ENCODE data around the gene CAMTA1. TPM values are rescaled to one million over a fixed set of nuclear protein-coding genes. Genes with fewer than 3 reads are reported as not detected.

Gene CAMTA1
- total RNA-seq, 1 experiment from 2014 or later, result 85.2 TPM

DNA sequence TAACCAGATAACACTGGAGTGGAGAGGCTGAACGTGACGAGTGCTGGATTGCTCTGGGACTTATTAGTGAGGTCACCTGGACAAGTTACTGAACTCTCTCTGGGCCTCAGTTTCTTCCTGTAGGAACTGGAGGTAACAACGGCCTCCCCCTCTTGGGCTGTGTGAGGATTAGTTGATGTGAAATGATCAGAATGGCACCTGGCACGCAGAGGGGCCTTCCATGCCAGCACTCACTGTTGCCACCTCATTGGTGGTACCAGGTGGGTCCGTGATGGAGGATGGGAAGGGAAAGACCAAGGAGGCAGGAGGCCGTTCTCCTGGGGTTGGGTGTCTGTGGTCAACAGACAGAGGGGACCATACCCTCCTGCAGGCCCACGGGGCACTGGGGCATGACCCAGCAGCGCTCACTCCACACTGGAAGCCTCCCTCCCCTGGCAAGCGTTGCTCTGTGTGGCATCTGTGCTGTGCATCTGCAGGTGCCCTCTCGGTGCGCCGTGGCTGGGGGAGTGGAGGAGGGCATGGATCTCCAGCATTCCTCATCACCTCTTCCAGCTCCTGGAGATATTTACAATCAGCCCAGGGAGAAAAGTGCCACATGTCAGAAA, 636.3 kb downstream of the CAMTA1 start:
- Histone ChIP-seq H3K9me3 (ENCODE audit: low read depth, low read length, poor library complexity, severe bottlenecking) (no peaks in the 10 kb centered on the region), H3K4me3 (ENCODE audit: low read depth, low read length, poor library complexity, severe bottlenecking) (no peak overlapping the region), H3K36me3 (ENCODE audit: insufficient read depth, low read length, poor library complexity, severe bottlenecking) (no peaks in the 10 kb centered on the region), H3K27me3 (replicated peaks; ENCODE audit: insufficient read depth, low read depth, low read length, poor library complexity) (no peaks in the 10 kb centered on the region), H3K4me1 (ENCODE audit: insufficient read depth, low read length, poor library complexity, severe bottlenecking) (no peaks in the 10 kb centered on the region), H3K27ac (ENCODE audit: low read depth, low read length, poor library complexity, severe bottlenecking) (no peak overlapping the region)
- CTCF ChIA-PET, result no interaction called here
- DNase-seq (ENCODE audit: low spot score), result no peak
- TF ChIP-seq EZH2 (IDR thresholded peaks at IDR 0.05; ENCODE audit: borderline replicate concordance, low read depth, low read length, poor library complexity, severe bottlenecking), result no peak
- TF ChIP-seq, protein P1, sequence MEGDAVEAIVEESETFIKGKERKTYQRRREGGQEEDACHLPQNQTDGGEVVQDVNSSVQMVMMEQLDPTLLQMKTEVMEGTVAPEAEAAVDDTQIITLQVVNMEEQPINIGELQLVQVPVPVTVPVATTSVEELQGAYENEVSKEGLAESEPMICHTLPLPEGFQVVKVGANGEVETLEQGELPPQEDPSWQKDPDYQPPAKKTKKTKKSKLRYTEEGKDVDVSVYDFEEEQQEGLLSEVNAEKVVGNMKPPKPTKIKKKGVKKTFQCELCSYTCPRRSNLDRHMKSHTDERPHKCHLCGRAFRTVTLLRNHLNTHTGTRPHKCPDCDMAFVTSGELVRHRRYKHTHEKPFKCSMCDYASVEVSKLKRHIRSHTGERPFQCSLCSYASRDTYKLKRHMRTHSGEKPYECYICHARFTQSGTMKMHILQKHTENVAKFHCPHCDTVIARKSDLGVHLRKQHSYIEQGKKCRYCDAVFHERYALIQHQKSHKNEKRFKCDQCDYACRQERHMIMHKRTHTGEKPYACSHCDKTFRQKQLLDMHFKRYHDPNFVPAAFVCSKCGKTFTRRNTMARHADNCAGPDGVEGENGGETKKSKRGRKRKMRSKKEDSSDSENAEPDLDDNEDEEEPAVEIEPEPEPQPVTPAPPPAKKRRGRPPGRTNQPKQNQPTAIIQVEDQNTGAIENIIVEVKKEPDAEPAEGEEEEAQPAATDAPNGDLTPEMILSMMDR (conservative IDR thresholded peaks at IDR 0.05; ENCODE audit: low read depth, low read length), result no peak
- BruUV-seq (replicated peaks), result no TSS peak
- POLR2A ChIA-PET (ENCODE audit: low non-redundant PET), result no interaction called here
- intact Hi-C loops (cut with micrococcal nuclease; ENCODE audit: unreplicated experiment), result no loop called here

DNA sequence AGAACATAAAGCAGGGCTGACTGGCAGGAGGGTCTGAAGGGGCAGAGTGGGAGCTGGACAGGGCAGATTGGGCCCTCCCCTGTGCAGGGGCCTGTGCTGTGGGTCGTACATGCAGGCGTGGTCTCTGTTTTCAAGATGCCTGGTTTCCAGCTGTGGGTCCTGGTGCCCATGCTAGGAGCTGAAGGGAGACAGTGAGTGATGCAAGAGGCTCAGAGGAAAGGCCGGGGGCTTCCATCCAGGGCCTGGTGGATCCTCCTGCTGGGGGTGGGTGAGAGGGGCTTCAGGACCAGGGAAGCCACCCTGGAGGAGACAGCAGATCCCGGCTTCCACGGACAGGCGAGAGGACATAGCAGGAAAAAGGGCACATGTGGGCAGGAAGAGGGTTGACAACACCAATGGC, 636.8 kb downstream of the CAMTA1 start:
- H3K4me3 ChIP-seq (ENCODE audit: low read depth, low read length, poor library complexity, severe bottlenecking), result no peak overlapping the region
- CTCF ChIA-PET, result no interaction called here
- no peaks in the 10 kb centered on the region for H3K36me3 ChIP-seq (ENCODE audit: insufficient read depth, low read length, poor library complexity, severe bottlenecking)
- POLR2A ChIA-PET (ENCODE audit: low non-redundant PET), result no interaction called here
- H3K4me1 ChIP-seq (ENCODE audit: insufficient read depth, low read length, poor library complexity, severe bottlenecking), result no peaks in the 10 kb centered on the region
- no TSS peak for BruUV-seq (replicated peaks)
- TF ChIP-seq EZH2 (IDR thresholded peaks at IDR 0.05; ENCODE audit: borderline replicate concordance, low read depth, low read length, poor library complexity, severe bottlenecking), result no peak
- TF ChIP-seq, protein P1 (conservative IDR thresholded peaks at IDR 0.05; ENCODE audit: low read depth, low read length), result no peak
- H3K9me3 ChIP-seq (ENCODE audit: low read depth, low read length, poor library complexity, severe bottlenecking), result no peaks in the 10 kb centered on the region
- no peak overlapping the region for H3K27ac ChIP-seq (ENCODE audit: low read depth, low read length, poor library complexity, severe bottlenecking)
- no peaks in the 10 kb centered on the region for H3K27me3 ChIP-seq (replicated peaks; ENCODE audit: insufficient read depth, low read depth, low read length, poor library complexity)
- DNase-seq (ENCODE audit: low spot score), result no peak
- intact Hi-C loops (cut with micrococcal nuclease; ENCODE audit: unreplicated experiment), result no loop called here

DNA sequence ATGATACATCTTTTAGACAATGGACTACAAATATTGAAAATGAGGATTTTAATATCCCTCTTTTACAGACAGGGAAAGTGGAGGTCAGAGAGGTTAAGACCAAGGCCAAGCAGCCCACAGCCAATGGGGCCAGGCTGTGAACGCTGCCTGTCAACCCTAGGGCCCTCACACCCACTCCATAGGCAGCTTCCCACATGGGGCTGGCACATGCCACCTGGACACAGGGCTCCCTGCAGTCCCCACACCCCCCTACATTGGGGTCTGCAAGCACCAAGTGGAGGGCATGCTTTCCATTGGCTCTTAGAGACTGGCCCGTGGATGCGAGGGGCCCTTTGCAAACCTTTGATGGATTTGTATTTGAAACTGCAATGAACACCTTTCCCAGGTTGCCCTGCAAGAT, 637.3 kb downstream of the CAMTA1 start:
- DNase-seq (ENCODE audit: low spot score), result no peak
- no peaks in the 10 kb centered on the region for H3K9me3 ChIP-seq (ENCODE audit: low read depth, low read length, poor library complexity, severe bottlenecking)
- intact Hi-C loops (cut with micrococcal nuclease; ENCODE audit: unreplicated experiment), result no loop called here
- H3K36me3 ChIP-seq (ENCODE audit: insufficient read depth, low read length, poor library complexity, severe bottlenecking), result no peaks in the 10 kb centered on the region
- no peak overlapping the region for H3K27ac ChIP-seq (ENCODE audit: low read depth, low read length, poor library complexity, severe bottlenecking)
- H3K4me1 ChIP-seq (ENCODE audit: insufficient read depth, low read length, poor library complexity, severe bottlenecking), result no peaks in the 10 kb centered on the region
- no peak for TF ChIP-seq EZH2 (IDR thresholded peaks at IDR 0.05; ENCODE audit: borderline replicate concordance, low read depth, low read length, poor library complexity, severe bottlenecking)
- no peaks in the 10 kb centered on the region for H3K27me3 ChIP-seq (replicated peaks; ENCODE audit: insufficient read depth, low read depth, low read length, poor library complexity)
- POLR2A ChIA-PET (ENCODE audit: low non-redundant PET), result no interaction called here
- no peak overlapping the region for H3K4me3 ChIP-seq (ENCODE audit: low read depth, low read length, poor library complexity, severe bottlenecking)
- CTCF ChIA-PET, result no interaction called here
- BruUV-seq (replicated peaks), result no TSS peak

DNA sequence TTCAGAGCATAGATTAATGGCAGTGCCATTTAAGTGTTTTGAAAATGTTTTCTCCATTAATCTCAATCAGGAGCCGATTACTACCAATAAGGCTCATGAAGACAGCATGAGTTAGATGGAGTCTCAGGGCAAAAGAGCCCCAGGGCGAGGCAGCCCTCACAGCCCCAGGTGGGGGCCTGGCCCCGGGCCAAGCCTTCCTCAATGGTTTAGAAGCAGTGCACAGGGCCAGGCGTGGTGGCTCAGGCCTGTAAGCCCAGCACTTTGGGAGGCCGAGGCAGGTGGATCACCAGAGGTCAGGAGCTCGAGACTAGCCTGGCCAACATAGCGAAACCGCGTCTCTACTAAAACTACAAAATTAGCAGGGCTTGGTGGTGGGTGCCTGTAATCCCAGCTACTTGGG, 637.7 kb downstream of the CAMTA1 start:
- CTCF ChIA-PET, result no interaction called here
- intact Hi-C loops (cut with micrococcal nuclease; ENCODE audit: unreplicated experiment), result no loop called here

More for the DNA sequence above, 637.7 kb downstream of the CAMTA1 start:
- H3K36me3 ChIP-seq (ENCODE audit: insufficient read depth, low read length, poor library complexity, severe bottlenecking), result no peaks in the 10 kb centered on the region
- H3K27ac ChIP-seq (ENCODE audit: low read depth, low read length, poor library complexity, severe bottlenecking), result no peak overlapping the region
- TF ChIP-seq, protein P1 (conservative IDR thresholded peaks at IDR 0.05; ENCODE audit: low read depth, low read length), result no peak
- TF ChIP-seq EZH2 (IDR thresholded peaks at IDR 0.05; ENCODE audit: borderline replicate concordance, low read depth, low read length, poor library complexity, severe bottlenecking), result no peak
- BruUV-seq (replicated peaks), result no TSS peak
- H3K4me1 ChIP-seq (ENCODE audit: insufficient read depth, low read length, poor library complexity, severe bottlenecking), result no peaks in the 10 kb centered on the region
- no peak for DNase-seq (ENCODE audit: low spot score)
- no peaks in the 10 kb centered on the region for H3K9me3 ChIP-seq (ENCODE audit: low read depth, low read length, poor library complexity, severe bottlenecking)
- H3K4me3 ChIP-seq (ENCODE audit: low read depth, low read length, poor library complexity, severe bottlenecking), result no peak overlapping the region
- no peaks in the 10 kb centered on the region for H3K27me3 ChIP-seq (replicated peaks; ENCODE audit: insufficient read depth, low read depth, low read length, poor library complexity)
- POLR2A ChIA-PET (ENCODE audit: low non-redundant PET), result no interaction called here

Data from A673 (cell line).